PC-3 (cell line): ENCODE results near the gene YARS2. TPM values are rescaled to one million over a fixed set of nuclear protein-coding genes. Genes with fewer than 3 reads are reported as not detected.

Source experiments
- ATAC-seq: fragments of 200-7000 bp; cut with Tn5 transposase; 2 replicates; pipeline ENCODE4 v1.9.1; 2020; ENCODE audit warnings: mild to moderate bottlenecking, moderate library complexity
- BruUV-seq: library from RNA; stranded (reverse); fragments of 400-500 nt; replicated peaks from 2 replicates; lab custom pipeline; 2021; lab: Mats Ljungman, UMichigan
- CTCF ChIA-PET: fragments of 300-600 bp; sonication (Branson Sonifier 250); formaldehyde crosslinking; loops from one replicate; lab custom pipeline; 2022; ENCODE audit warnings: antibody characterized with exemption; lab: Charles Lee
- POLR2A ChIA-PET: fragments of 300-600 bp; sonication (Branson Sonifier 250); formaldehyde crosslinking; loops from one replicate; lab custom pipeline; 2022; ENCODE audit warnings: antibody characterized with exemption; ENCODE audit not compliant: unreplicated experiment; lab: Charles Lee
- DNase-seq: peaks from one replicate; pipeline ENCODE4 v3.0.0-alpha.2; 2015
- H2AFZ ChIP-seq: fragments of 300-600 bp; sonication (generic); 2 replicates; pipeline ENCODE4 v1.6.0; 2016; ENCODE audit warnings: antibody characterized with exemption, low read length
- H3F3A ChIP-seq: fragments of 300-600 bp; sonication (generic); one replicate; pipeline ENCODE4 v1.6.0; 2017; ENCODE audit warnings: antibody characterized with exemption, low read length, control low read depth, mild to moderate bottlenecking; ENCODE audit not compliant: unreplicated experiment
- H3K27ac ChIP-seq: fragments of 300-600 bp; sonication (generic); 2 replicates; pipeline ENCODE4 v1.5.1; 2016; ENCODE audit warnings: mild to moderate bottlenecking, low read length
- H3K27me3 ChIP-seq: fragments of 300-600 bp; sonication (generic); 2 replicates; pipeline ENCODE4 v1.6.1; 2016; ENCODE audit warnings: low read length, mixed read lengths
- H3K36me3 ChIP-seq: fragments of 300-600 bp; sonication (generic); 2 replicates; pipeline ENCODE4 v1.6.1; 2016; ENCODE audit warnings: low read depth, mixed run types, low read length, mixed read lengths
- H3K4me1 ChIP-seq: fragments of 300-600 bp; sonication (generic); 2 replicates; pipeline ENCODE4 v1.5.1; 2016; ENCODE audit warnings: low read length; ENCODE audit not compliant: insufficient read depth
- H3K4me2 ChIP-seq: fragments of 300-600 bp; sonication (generic); 2 replicates; pipeline ENCODE4 v1.6.0; 2016; ENCODE audit warnings: low read length
- H3K4me3 ChIP-seq: fragments of 300-600 bp; sonication (generic); 2 replicates; pipeline ENCODE4 v1.5.1; 2016; ENCODE audit warnings: mild to moderate bottlenecking, low read length, mixed read lengths
- H3K79me2 ChIP-seq: fragments of 300-600 bp; sonication (generic); 2 replicates; pipeline ENCODE4 v1.6.1; 2017; ENCODE audit warnings: low read length, mixed read lengths
- H3K9ac ChIP-seq: fragments of 300-600 bp; sonication (generic); 2 replicates; pipeline ENCODE4 v1.6.0; 2016; ENCODE audit warnings: mild to moderate bottlenecking, low read length
- H3K9me2 ChIP-seq: fragments of 300-600 bp; sonication (generic); replicated peaks from 2 replicates; pipeline ENCODE4 v1.6.1; 2016; ENCODE audit warnings: mixed run types, low read length, mixed read lengths
- H3K9me3 ChIP-seq: fragments of 300-600 bp; sonication (generic); 2 replicates; pipeline ENCODE4 v1.6.1; 2016; ENCODE audit warnings: low read length, mixed read lengths
- H4K20me1 ChIP-seq: fragments of 300-600 bp; sonication (generic); 2 replicates; pipeline ENCODE4 v1.6.1; 2016; ENCODE audit warnings: low read length, mixed read lengths
- CTCF ChIP-seq: fragments of 300-600 bp; sonication (generic); conservative IDR thresholded peaks from 2 replicates; pipeline ENCODE4 v1.5.1; 2017; ENCODE audit warnings: antibody characterized with exemption, low read depth, mild to moderate bottlenecking, low read length
- EZH2 ChIP-seq: fragments of 300-600 bp; sonication (generic); IDR thresholded peaks from one replicate; pipeline ENCODE4 v1.6.1; 2017; ENCODE audit warnings: antibody characterized with exemption, mild to moderate bottlenecking, low read length; ENCODE audit not compliant: unreplicated experiment
- EZH2phosphoT487 ChIP-seq: fragments of 300-600 bp; sonication (generic); IDR thresholded peaks from 2 replicates; pipeline ENCODE4 v1.6.1; 2018; ENCODE audit warnings: mild to moderate bottlenecking, antibody characterized with exemption, low read length, borderline replicate concordance
- intact Hi-C: fragments of 100-400 bp; cut with micrococcal nuclease; formaldehyde crosslinking; loops from 2 replicates; pipeline ENCODE4 v1.9.0; 2023
- total RNA-seq: library from RNA; depleted of rRNA; stranded (reverse); fragments of >200 nt; gene quantifications from 2 replicates; pipeline ENCODE4 v1.2.3, GENCODE V29; 2014; rRNA removed

The YARS2 gene
- total RNA-seq, 1 experiment from 2014 or later, result 37.4 TPM

DNA sequence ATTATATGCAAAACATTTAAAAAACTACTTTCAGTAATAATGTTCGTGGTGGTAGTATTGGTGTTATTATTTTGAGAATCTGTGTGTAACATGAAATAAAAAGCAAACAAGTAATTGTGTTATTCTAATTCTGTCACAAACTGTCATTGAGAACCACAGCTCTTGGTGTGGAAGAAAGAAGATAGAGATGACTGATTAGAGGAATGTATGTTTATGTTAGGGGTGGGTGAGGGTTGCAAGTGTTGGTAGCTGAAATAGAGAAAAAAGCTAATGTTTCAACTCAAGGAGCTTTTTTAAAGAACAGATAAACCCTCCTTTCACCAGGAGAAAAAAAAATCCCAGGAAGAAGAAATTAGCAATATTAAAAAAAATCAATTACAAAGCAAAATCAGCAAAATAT lies 58.3 kb downstream of the YARS2 start:
- Histone ChIP-seq H3K9me3 (no peaks in the 10 kb centered on the region), H3K27ac (no peak overlapping the region), H2AFZ (no peak overlapping the region), H3K4me2 (no peak overlapping the region), H4K20me1 (peaks cover 6% of the 10 kb centered on the region; the same call in 1 of the 2 replicates), H3K4me1 (no peaks in the 10 kb centered on the region), H3K4me3 (no peak overlapping the region), H3F3A (no peaks in the 10 kb centered on the region), H3K79me2 (peaks cover 62% of the 10 kb centered on the region), H3K9me2 (no peaks in the 10 kb centered on the region), H3K36me3 (no peaks in the 10 kb centered on the region; the same call in 1 of the 2 replicates), H3K9ac (no peak overlapping the region), H3K27me3 (no peaks in the 10 kb centered on the region)
- DNase-seq (no peak), ATAC-seq (no peak)
- CTCF ChIA-PET, result no interaction called here
- POLR2A ChIA-PET, result no interaction called here
- intact Hi-C loops, result no loop called here
- TF ChIP-seq EZH2phosphoT487 (no peak), CTCF (no peak), EZH2 (no peak)
- BruUV-seq, result no TSS peak

Other genes with a start within 250 kb of the YARS2 start
- gene DNM1L, start 76.6 kb downstream of the YARS2 start, total RNA-seq, result 29.9 and 38.7 TPM in 2 replicates
- gene PKP2, start 140.9 kb upstream of the YARS2 start, total RNA-seq, result 12.7 TPM in 2 replicates